HepG2 (cell line): ENCODE results near the gene SHROOM1. TPM values are rescaled to one million over a fixed set of nuclear protein-coding genes. Genes with fewer than 3 reads are reported as not detected.

ENCODE experiments used
- BHLHE40 ChIP-seq: IDR thresholded peaks from 2 replicates; pipeline ENCODE4 v1.6.1; 2011; ENCODE audit warnings: low read length, improper control_type of control experiment
- BORCS8-MEF2B ChIP-seq: sonication (generic); formaldehyde crosslinking; IDR thresholded peaks from 2 replicates; pipeline ENCODE4 v1.8.0; 2022; ENCODE audit warnings: mild to moderate bottlenecking, missing genetic modification reagents
- CAMTA2 ChIP-seq: sonication (generic); formaldehyde crosslinking; IDR thresholded peaks from 2 replicates; pipeline ENCODE4 v1.4.0; 2020; ENCODE audit warnings: mild to moderate bottlenecking, missing genetic modification reagents, borderline replicate concordance
- ELF1 ChIP-seq: sonication (generic); formaldehyde crosslinking; IDR thresholded peaks from 2 replicates; pipeline ENCODE4 v1.4.0; 2020; ENCODE audit warnings: missing genetic modification reagents
- FOXJ3 ChIP-seq: sonication (generic); formaldehyde crosslinking; IDR thresholded peaks from 2 replicates; pipeline ENCODE4 v1.4.0; 2020; ENCODE audit warnings: missing genetic modification reagents, mild to moderate bottlenecking, borderline replicate concordance
- GATAD2A ChIP-seq: IDR thresholded peaks from 2 replicates; pipeline ENCODE4 v1.6.1; 2016
- HOXD1 ChIP-seq: sonication (generic); formaldehyde crosslinking; IDR thresholded peaks from 2 replicates; pipeline ENCODE4 v1.5.0; 2020; ENCODE audit warnings: missing genetic modification reagents
- KDM1A ChIP-seq: IDR thresholded peaks from 2 replicates; pipeline ENCODE4 v1.6.1; 2016; ENCODE audit warnings: missing compliant biosample characterization
- PATZ1 ChIP-seq: sonication (generic); formaldehyde crosslinking; IDR thresholded peaks from 2 replicates; pipeline ENCODE4 v1.4.0; 2020; ENCODE audit warnings: missing genetic modification reagents
- REST ChIP-seq, 2 experiments: IDR thresholded peaks; 2 replicates each; pipeline ENCODE4 v1.6.1; 2011 to 2012; ENCODE audit warnings: low read length in 2 of 2, borderline replicate concordance in 1 of 2, low read depth in 1 of 2, mild to moderate bottlenecking in 1 of 2, moderate library complexity in 1 of 2
- ZFY ChIP-seq: sonication (generic); formaldehyde crosslinking; IDR thresholded peaks from 2 replicates; pipeline ENCODE4 v1.4.0; 2020; ENCODE audit warnings: missing genetic modification reagents
- ZNF234 ChIP-seq: sonication (generic); formaldehyde crosslinking; conservative IDR thresholded peaks from 2 replicates; pipeline ENCODE4 v1.5.1; 2020; ENCODE audit warnings: mild to moderate bottlenecking, missing genetic modification reagents
- ZNF430 ChIP-seq: sonication (generic); formaldehyde crosslinking; IDR thresholded peaks from 2 replicates; pipeline ENCODE4 v1.9.0; 2021; ENCODE audit warnings: mild to moderate bottlenecking, missing genetic modification reagents
- polyA plus RNA-seq, 8 experiments: library from polyadenylated mRNA; depleted of rRNA in 3 of 8; stranded (reverse) in 7 of 8; unstranded in 1 of 8; fragments of >200 nt; fragmentation: Illumina TruSeq in 4 of 8; extraction: Trizol in 4 of 8; gene quantifications; 2 replicates each; pipeline versions ENCODE4 v1.2.1 to v1.2.3, GENCODE V29; 2011 to 2016; ENCODE audit warnings: low read depth in 4 of 8, missing spikeins in 1 of 8, mixed read lengths in 1 of 8; ENCODE audit not compliant: insufficient read depth in 1 of 8
- total RNA-seq, 5 experiments: library from RNA; depleted of rRNA; stranded (reverse); fragments of >200 nt; fragmentation: Illumina TruSeq; extraction: Trizol; gene quantifications; 2 replicates each; pipeline ENCODE4 v1.2.3, GENCODE V29; 2016; ENCODE audit warnings: low read depth in 1 of 5
- TF ChIP-seq, protein P1 (sequence below), 2 experiments: sonication (generic) in 1 of 2; formaldehyde crosslinking in 1 of 2; IDR thresholded peaks; 2 replicates each; pipeline versions ENCODE4 v1.4.0 to v1.6.1; 2016 to 2020; ENCODE audit warnings: borderline replicate concordance in 1 of 2, low read depth in 1 of 2, mild to moderate bottlenecking in 1 of 2, missing genetic modification reagents in 1 of 2
- TF ChIP-seq, protein P2 (sequence below): sonication (generic); IDR thresholded peaks from 2 replicates; pipeline ENCODE4 v1.6.1; 2016; ENCODE audit warnings: low read depth, borderline replicate concordance

The SHROOM1 gene
- total and polyA plus RNA-seq, 2 of the 13 experiments (the other 11 are each of a cell fraction or from before 2014, with no cell fraction given): 18.2 to 25.7 TPM

DNA sequence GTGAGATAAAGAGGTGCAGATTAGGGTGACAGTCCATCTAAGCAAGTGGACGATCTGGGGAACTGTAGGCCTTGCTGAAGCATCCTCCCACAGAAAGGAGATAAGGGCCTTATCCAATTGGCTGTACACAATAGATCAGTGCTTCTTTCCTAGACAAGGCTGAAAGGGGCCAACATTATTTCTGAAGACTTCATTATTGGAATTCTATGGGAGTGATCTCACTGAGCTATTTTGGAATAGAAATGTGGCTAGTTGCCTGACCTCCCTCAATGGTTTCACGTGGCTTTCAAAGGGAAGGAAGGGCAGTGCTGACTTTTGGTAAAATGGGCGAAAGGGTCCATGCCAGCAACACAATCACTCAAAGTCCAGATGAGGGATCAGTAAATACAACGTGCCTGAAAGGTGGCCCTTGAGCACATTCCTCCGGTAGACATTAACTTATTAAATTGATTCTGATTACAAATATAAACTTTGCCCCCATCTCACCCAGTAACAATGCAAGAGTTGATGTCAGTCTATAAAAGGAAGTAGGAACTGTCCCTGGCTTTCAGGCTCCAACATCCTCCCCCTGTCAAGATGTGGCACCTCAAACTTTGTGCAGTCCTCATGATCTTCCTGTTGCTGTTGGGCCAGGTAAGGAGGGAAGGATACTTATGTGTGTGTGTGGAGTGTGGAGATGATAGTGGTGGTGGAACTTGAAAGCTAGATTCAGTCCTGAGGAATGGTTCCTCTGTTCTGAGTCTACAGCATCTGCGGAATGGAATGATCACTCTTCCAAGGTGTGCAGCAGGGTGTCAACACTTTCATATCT, 42.9 kb upstream of the SHROOM1 start, which contains the start of gene LEAP2 (continued):
- TF ChIP-seq, protein P1, sequence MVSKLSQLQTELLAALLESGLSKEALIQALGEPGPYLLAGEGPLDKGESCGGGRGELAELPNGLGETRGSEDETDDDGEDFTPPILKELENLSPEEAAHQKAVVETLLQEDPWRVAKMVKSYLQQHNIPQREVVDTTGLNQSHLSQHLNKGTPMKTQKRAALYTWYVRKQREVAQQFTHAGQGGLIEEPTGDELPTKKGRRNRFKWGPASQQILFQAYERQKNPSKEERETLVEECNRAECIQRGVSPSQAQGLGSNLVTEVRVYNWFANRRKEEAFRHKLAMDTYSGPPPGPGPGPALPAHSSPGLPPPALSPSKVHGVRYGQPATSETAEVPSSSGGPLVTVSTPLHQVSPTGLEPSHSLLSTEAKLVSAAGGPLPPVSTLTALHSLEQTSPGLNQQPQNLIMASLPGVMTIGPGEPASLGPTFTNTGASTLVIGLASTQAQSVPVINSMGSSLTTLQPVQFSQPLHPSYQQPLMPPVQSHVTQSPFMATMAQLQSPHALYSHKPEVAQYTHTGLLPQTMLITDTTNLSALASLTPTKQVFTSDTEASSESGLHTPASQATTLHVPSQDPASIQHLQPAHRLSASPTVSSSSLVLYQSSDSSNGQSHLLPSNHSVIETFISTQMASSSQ (IDR thresholded peaks at IDR 0.05; ENCODE audit: low read depth): peak; percentile 95
- TF ChIP-seq, protein P1 (CRISPR knock-in tag; IDR thresholded peaks at IDR 0.05; ENCODE audit: borderline replicate concordance): peak; percentile 94; the same call in 1 of the 2 replicates
- TF ChIP-seq HOXD1 (CRISPR knock-in tag) (0 out of 2 replicates have a peak, but pooled peaks have one; percentile 44), ZNF234 (CRISPR knock-in tag) (0 out of 2 replicates have a peak, but pooled peaks have one; percentile 62), BORCS8-MEF2B (CRISPR knock-in tag) (0 out of 2 replicates have a peak, but pooled peaks have one; percentile 26), REST (IDR thresholded peaks at IDR 0.05; ENCODE audit: borderline replicate concordance in 1 of 2, low read depth in 1 of 2, low read length in 2 of 2) (peak in 1 of 2 experiments; percentile 70; a peak in 2 of 4 replicates), PATZ1 (CRISPR knock-in tag) (peak; percentile 39; the same call in 1 of the 2 replicates), BHLHE40 (peak; percentile 26), ELF1 (no peak), ZNF430 (peak; percentile 21; the same call in 1 of the 2 replicates), GATAD2A (peak; percentile 71), CAMTA2 (no peak; the same call in 1 of the 2 replicates), ZFY (CRISPR knock-in tag) (peak; percentile 56), FOXJ3 (CRISPR knock-in tag) (peak; percentile 59; the same call in 1 of the 2 replicates), KDM1A (0 out of 2 replicates have a peak, but pooled peaks have one; percentile 28)
- TF ChIP-seq, protein P2, sequence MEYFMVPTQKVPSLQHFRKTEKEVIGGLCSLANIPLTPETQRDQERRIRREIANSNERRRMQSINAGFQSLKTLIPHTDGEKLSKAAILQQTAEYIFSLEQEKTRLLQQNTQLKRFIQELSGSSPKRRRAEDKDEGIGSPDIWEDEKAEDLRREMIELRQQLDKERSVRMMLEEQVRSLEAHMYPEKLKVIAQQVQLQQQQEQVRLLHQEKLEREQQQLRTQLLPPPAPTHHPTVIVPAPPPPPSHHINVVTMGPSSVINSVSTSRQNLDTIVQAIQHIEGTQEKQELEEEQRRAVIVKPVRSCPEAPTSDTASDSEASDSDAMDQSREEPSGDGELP: peak; percentile 64; the same call in 1 of the 2 replicates
